Bronchial epithelial cell (primary cell): ENCODE data around the gene GAS7. TPM values are rescaled to one million over a fixed set of nuclear protein-coding genes. Genes with fewer than 3 reads are reported as not detected.

Experiments used
- DNase-seq: peaks from one replicate; pipeline ENCODE4 v3.0.0-alpha.2; 2010; ENCODE audit warnings: low read depth
- FAIRE-seq: peaks from 2 replicates; lab custom pipeline; 2011; peaks lifted over from hg19 to GRCh38; lab: Jason Lieb, UNC
- H3K27me3 ChIP-seq: 2 replicates; pipeline ENCODE4 v1.5.1; 2011; ENCODE audit warnings: low read length; ENCODE audit not compliant: control insufficient read depth, insufficient read depth
- H3K36me3 ChIP-seq: 2 replicates; pipeline ENCODE4 v1.5.1; 2011; ENCODE audit warnings: low read length; ENCODE audit not compliant: control insufficient read depth, insufficient read depth
- H3K4me3 ChIP-seq: 2 replicates; pipeline ENCODE4 v1.5.1; 2011; ENCODE audit warnings: mild to moderate bottlenecking, low read depth, low read length, control low read depth
- total RNA-seq: library from RNA; depleted of rRNA; stranded (reverse); fragments of >200 nt; gene quantifications from 2 replicates; pipeline ENCODE4 v1.2.1, GENCODE V29; 2014
- TF ChIP-seq, protein P1 (sequence below): IDR thresholded peaks from 2 replicates; pipeline ENCODE4 v1.5.1; 2011; ENCODE audit warnings: mild to moderate bottlenecking, moderate library complexity, low read length, control low read depth, inconsistent platforms; ENCODE audit not compliant: insufficient read depth, severe bottlenecking

GAS7 gene
- total RNA-seq, 1 donor from 2014 or later = 1.1 TPM

DNA sequence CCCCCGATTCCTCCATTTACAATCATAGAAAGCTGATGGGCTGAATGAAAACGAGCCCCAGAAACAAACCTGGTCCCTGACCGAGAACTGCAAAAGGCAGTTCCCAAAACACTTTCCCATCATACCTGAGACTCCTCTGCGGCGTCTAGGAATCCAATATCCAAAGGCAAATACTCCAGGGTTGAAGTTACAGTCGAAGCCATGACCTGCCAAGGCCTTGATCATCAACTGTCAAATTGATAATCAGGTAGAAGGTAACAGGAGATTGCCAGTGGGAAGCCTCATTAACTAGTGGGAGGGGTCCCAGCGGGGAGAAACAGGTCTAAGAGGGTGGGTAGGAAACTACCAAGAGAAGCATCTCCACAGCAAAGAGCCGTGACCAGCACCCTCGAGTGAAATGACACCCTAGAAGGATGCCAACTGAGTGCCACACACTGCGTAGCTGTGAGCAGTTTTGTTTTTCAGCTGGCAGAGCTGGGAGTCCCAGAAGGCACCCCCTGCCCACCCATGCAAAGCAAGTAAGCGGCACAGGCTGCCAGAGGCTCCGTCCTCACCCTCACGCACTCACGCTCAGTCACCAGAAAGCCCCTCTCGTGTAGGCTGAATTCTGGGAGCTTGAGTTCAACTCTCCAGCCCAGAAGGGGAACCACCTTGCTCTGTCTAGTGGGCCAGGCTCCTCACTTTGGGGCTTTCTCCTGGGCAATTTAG is 146.1 kb downstream of the GAS7 start:
- TF ChIP-seq, protein P1, sequence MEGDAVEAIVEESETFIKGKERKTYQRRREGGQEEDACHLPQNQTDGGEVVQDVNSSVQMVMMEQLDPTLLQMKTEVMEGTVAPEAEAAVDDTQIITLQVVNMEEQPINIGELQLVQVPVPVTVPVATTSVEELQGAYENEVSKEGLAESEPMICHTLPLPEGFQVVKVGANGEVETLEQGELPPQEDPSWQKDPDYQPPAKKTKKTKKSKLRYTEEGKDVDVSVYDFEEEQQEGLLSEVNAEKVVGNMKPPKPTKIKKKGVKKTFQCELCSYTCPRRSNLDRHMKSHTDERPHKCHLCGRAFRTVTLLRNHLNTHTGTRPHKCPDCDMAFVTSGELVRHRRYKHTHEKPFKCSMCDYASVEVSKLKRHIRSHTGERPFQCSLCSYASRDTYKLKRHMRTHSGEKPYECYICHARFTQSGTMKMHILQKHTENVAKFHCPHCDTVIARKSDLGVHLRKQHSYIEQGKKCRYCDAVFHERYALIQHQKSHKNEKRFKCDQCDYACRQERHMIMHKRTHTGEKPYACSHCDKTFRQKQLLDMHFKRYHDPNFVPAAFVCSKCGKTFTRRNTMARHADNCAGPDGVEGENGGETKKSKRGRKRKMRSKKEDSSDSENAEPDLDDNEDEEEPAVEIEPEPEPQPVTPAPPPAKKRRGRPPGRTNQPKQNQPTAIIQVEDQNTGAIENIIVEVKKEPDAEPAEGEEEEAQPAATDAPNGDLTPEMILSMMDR = no peak
- no peaks in the 10 kb centered on the region for H3K36me3 ChIP-seq
- no peak overlapping the region for H3K4me3 ChIP-seq
- H3K27me3 ChIP-seq = no peaks in the 10 kb centered on the region
- FAIRE-seq (no peak), DNase-seq (no peak)

DNA sequence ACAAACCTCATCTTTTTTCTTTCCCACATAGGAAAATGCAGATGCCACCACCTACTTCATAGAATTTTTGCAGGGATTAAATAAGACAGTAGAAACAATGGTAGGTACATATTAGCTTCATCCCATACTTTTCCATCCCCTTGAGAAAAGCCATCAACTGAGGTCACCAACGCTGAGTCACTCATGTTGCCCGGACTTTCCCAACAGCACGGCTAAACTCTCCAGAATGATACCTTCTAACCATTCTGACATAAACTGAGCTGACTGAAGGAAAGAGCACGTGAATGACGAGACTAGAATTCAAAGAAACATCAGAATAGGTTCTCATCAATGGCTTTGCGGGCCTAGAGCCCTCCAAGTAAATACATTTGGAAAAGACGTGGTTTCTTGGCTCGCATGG is 147.3 kb downstream of the GAS7 start:
- Histone ChIP-seq H3K36me3 (no peaks in the 10 kb centered on the region), H3K4me3 (no peak overlapping the region), H3K27me3 (no peaks in the 10 kb centered on the region)
- DNase-seq (no peak), FAIRE-seq (no peak)
- TF ChIP-seq, protein P1 = no peak

DNA sequence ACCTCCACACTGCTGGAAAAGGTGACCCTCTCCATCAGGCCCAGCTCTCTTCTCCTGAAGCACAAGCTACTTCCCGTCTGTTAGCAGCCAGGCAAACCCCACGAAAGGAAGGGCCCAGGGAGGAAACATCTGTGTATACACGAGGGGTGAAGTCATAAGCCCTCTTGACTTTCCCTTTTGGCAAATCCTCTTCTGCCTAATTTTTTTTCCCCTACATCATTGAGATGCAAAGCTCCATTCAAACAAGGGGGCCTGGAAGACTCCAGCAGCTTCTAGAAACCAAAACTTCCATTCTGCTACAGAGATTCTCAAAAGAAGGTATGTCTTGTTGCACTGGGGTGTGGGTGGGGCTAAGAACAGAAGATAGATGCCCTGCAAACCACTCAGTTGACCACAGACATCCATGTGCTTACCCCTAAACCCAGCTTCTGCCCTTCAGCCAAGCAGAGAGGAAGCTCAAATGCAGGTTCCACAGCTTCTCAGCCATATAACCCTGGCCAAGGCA is 147.8 kb downstream of the GAS7 start:
- Histone ChIP-seq H3K4me3 (no peak overlapping the region), H3K36me3 (no peaks in the 10 kb centered on the region), H3K27me3 (no peaks in the 10 kb centered on the region)
- TF ChIP-seq, protein P1 = no peak
- DNase-seq (no peak), FAIRE-seq (no peak)

DNA sequence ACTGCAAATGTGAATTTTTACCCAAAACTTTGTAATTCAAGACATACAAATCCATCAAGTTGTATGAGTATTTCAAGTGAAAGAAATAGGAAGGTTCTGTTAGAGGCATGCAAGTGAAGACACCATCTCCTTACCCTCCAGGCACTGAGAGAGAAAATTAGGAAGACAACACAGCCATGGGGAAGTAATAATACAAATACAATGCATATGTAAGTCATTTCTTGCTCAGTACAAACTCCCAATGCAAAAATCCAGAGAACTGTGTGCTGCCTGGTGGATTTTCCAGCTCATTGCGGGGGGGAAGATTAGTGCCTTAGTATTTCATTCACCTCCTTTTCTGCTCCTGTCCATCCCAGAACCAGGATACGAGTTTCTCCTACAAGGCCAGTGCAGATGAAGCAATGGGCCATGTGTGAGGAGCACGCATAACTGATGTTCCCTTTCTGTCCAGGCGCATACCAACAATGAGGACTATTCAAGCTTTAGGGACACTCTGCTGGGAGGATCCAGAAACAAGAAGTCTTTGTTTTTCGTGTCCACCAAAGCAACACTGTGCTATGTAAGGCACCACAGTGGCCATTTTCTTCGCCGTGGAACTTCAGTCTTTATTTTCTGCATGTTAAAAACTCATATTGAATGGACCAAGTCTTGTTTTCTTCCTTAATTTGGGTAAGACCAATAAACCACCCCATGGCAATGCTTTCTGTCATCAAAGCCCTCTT is 149.6 kb downstream of the GAS7 start:
- H3K27me3 ChIP-seq = no peaks in the 10 kb centered on the region
- FAIRE-seq = no peak
- TF ChIP-seq, protein P1 = no peak
- DNase-seq = no peak
- no peaks in the 10 kb centered on the region for H3K36me3 ChIP-seq
- H3K4me3 ChIP-seq = no peak overlapping the region

DNA sequence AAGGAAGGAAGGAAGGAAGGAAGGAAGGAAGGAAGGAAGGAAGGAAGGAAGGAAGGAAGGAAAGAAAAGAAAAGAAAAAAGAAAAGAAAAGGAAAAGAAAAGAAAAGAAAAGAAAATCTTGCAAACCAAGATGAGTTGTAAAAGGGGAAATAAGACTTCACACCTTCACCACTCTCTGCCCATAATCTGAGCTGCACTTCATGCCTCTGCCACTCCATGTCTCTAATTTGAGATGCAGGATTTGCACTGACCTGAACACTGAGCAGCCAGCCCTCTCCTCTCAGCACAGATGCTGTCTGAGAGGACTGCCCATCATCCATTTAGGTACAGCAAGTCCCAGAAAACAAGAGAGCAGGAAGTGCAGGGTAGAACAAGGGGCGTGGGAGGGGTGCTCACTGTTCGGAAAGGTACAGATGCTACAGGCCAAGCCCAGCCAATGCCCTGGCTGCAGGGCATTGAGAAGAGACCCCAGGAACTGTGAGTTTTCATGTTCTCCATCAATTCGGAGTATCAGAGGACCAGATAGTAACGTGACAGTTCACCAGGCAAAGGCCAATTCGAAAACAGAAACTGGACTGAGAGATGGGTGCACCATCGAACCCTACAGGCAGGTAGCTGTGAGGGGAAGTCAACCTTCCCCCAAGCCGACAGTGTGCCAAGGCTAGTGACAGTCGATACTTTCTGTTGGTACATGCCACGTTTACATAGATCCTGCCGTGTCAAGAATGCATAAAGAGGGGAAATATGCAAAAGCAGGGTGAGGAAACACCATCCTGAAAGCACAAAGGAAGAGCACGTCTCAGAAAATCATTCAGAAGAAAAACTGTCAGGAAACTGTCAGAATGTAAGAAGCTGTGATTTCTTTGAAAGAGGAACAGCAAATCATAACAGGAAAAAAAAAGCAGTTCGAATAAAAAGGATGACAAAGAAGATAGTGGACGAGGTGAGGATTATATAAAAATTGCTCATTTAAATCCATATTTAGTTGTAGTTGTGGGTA is 151.3 kb downstream of the GAS7 start:
- FAIRE-seq (peak; percentile 28), DNase-seq (no peak)
- TF ChIP-seq, protein P1 = no peak
- no peak overlapping the region for H3K4me3 ChIP-seq
- no peaks in the 10 kb centered on the region for H3K36me3 ChIP-seq
- H3K27me3 ChIP-seq = no peaks in the 10 kb centered on the region
